GM18498 (cell line): ENCODE measurements around the gene OR2A2.
"Not testable (repeated sequence)": the region's sequence is repeated elsewhere in the genome, so short reads cannot be mapped to it uniquely, and the experiment has no call there.

Experiments used
- ATAC-seq: cut with Tn5 transposase; IDR thresholded peaks from one replicate; pipeline ENCODE4 v1.9.1; 2021; ENCODE audit warnings: mild to moderate bottlenecking, moderate library complexity; ENCODE audit not compliant: unreplicated experiment

Gene OR2A2

GRCh38 chr7:144109283-144109682, at the start of gene OR2A2:
Gene OR2A2, plus strand, starts transcription at chr7:144109583. Its CDS starts 0 bp downstream, at chr7:144109583.
- no peak for ATAC-seq

- no peak for ATAC-seq
Measured at GRCh38 chr7:144063710-144064109, 45.7 kb upstream of the OR2A2 start.

GRCh38 chr7:144069511-144069910, 39.9 kb upstream of the OR2A2 start, which contains the start of gene OR2A25:
Gene OR2A25, plus strand, starts transcription at chr7:144069811. Its CDS starts 4,409 bp downstream, at chr7:144074220.
- ATAC-seq = no peak

- no peak for ATAC-seq
Measured at GRCh38 chr7:144069953-144070352, 39.4 kb upstream of the OR2A2 start.

- no peak for ATAC-seq
Measured at GRCh38 chr7:144074374-144074773, 35.0 kb upstream of the OR2A2 start.

DNA sequence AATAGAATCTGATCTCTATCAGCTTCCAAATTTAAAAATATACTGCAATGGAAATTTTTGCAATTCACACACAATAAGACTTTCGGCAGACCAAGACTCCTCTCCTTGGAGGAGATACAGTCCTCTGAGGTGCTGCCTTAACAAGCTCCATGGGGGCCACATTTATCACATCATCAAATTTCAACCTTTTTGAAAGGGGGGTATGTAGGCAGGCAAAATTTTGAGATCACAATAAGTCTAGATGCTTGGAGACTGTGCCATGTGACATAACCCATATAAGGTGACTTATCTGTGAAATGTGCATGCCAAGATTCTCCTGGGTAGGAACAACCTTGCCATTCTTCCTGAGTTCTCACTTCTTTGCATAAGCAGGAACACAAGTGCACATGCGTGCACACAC, 23.4 kb upstream of the OR2A2 start, which contains the start of gene OR2A12:
Gene OR2A12, plus strand, starts transcription at position 301 of the 400 bp plus-strand sequence. CDS start 8,830 bp downstream, outside the sequence.
- no peak for ATAC-seq

- ATAC-seq = no peak
Measured at GRCh38 chr7:144086730-144087129, 22.7 kb upstream of the OR2A2 start.

DNA sequence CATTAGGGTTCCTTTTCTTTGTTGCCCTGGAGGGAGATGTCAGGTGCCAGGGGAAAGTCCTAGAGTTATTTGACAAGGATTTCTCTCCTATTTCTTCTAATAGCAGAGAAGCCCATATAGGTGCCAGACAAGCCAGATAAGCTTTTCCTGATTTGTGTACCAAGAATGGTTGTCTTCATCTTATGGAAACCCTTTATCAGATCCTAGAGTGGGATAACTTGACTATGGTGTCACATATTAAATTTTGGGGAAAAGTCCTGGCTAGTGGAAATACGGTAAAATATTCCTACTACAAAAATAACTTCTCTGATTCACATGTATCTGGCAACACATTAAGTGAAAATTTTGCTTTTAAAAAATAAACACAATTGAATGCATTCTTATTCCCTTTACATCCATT, 22.2 kb upstream of the OR2A2 start:
- no peak for ATAC-seq

DNA sequence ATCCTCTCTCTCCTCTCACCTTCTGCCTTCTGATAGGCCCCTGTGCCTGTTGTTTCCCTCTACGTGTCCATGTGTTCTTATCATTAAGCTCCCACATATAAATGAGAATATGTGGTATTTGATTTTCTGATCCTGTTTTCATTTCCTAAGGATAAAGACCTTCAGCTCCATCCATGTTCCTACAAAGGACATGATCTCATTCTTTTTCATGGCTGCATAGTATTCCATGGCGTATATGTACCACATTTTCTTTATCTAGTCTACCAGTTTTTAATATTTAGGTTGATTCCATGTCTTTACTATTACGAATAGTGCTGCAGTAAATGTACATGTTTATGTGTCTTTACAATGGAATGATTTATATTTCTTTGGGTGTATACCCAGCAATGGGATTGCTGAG, 18.7 kb upstream of the OR2A2 start:
- ATAC-seq = no peak

DNA sequence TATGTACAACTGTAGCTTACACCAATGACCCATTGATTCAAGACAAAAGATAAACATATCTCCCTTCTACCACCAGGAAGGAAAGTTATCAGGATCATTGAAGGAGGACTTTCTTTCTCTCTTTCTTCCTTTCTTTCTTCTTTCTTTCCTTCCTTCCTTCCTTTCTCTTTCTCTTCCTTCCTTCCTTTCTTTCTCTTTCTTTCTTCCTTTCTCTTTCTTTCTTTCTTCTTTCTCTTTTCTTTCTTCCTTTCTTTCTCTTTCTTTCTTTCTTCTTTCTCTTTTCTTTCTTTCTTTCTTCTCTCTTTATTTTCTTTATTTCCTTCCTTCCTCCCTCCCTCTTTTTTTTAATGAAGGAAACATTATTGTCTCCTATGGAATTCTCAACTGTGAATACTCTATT, 10.6 kb upstream of the OR2A2 start:
- no peak for ATAC-seq

DNA sequence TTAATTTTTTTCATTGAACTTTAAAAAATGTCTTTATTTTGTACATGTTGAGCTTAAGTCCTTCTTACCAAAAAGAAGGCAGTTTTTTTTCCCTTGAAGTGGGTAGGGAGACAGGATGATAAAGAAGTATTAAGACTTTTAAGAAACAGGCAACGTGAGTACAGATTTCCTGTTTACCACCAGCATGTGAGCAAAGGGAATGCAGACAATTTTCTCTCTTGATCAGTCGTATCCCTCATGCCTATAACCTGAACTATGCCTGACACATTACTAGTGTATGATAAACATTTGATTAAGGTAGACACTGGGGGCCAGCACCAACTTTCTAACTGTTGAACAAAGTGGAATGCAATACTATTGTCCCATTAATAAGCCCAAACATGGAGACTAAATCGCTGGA, 8.8 kb upstream of the OR2A2 start:
- ATAC-seq = no peak

- no peak for ATAC-seq
Measured at GRCh38 chr7:144102041-144102440, 7.3 kb upstream of the OR2A2 start.

DNA sequence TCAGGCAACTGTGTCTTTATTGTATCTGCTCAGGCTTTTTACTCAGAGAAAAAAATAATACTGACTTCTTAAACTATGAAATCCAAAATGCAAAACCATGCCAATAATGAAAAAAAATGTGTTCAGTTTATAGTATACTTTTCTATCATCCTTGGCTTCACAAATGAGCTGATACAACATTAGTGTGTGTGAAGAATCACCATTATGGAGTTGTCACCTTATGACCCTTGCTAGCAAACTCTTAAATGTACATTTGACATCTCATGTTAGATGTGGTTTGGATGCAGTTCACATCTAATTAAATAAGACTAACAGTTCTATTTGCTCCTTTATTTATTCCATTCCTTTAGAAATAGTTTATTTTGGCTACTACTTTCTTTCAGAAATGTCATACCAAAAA, 4.2 kb upstream of the OR2A2 start:
- no peak for ATAC-seq

- no peak for ATAC-seq
Measured at GRCh38 chr7:144110272-144110671, 889 bp downstream of the OR2A2 start.

GRCh38 chr7:144113651-144114050, 4.3 kb downstream of the OR2A2 start:
- ATAC-seq = no peak

DNA sequence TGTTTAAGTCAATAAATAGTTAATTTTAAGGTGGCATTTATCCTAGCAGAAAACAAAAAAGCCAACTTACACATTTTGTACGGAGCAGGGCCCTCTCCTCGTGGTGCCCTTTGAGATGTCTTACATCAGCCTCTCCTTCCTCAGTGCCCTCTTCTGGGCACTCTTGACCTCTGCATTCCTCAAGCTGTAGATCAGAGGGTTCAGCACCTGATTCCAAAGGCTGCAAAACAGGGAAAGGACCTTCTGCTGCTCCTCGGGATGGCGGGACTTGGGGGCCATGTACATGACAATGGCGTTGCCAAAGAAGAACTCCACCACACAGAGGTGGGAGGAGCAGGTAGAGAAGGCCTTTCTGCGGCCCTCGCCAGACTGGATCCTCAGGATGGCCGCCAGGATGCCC, 9.0 kb downstream of the OR2A2 start:
- ATAC-seq = no peak

GRCh38 chr7:144122876-144123275, 13.5 kb downstream of the OR2A2 start, which contains the start of gene OR2A14:
Gene OR2A14, plus strand, starts transcription at chr7:144123176. Its CDS starts 5,937 bp downstream, at chr7:144129113.
- ATAC-seq = no peak

GRCh38 chr7:144127714-144128334, 18.4 kb downstream of the OR2A2 start:
- peak; percentile 100 for ATAC-seq

DNA sequence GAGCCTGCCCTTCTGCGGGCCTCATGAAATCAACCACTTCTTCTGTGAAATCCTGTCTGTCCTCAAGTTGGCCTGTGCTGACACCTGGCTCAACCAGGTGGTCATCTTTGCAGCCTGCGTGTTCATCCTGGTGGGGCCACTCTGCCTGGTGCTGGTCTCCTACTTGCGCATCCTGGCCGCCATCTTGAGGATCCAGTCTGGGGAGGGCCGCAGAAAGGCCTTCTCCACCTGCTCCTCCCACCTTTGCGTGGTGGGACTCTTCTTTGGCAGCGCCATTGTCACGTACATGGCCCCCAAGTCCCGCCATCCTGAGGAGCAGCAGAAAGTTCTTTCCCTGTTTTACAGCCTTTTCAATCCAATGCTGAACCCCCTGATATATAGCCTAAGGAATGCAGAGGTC, 20.2 kb downstream of the OR2A2 start:
- ATAC-seq = not testable (repeated sequence)

DNA sequence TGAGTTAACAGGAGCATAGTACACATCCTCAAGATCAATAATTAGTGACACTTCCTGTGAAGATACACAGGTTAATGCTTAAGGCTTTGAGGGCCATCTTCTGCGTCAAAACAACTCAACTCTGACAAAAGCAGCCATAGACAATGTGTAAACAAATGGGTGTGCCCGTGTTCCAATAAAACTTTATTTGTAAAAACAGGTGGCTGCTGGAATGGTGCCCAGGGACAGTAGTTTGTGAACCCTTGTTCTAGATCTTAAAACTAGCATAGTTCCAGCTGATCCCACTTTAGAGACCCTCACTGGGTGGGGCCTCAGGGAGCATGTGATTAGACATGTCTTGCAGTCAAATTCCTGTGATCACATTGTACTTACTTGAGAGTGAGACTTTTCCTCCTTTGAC, 21.3 kb downstream of the OR2A2 start:
- no peak for ATAC-seq

DNA sequence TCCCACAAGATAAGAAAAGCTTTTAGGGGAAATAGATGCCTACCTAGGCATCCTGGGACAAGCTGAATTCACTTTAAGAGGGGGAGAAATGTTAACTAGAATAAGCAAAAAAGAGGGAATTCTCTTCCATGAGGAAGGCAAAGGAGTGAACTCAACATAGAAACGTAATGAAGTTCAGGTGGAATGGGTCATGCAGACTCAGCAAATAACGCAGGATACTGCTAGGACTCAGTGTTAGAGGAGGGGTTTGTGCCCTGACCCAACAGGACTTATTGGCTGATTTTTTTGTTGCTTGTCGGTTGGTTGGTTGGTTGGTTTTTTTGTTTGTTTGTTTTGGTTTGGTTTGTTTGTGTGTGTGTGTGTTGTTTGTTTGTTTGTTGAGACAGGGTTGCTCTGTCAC, 22.9 kb downstream of the OR2A2 start:
- no peak for ATAC-seq

DNA sequence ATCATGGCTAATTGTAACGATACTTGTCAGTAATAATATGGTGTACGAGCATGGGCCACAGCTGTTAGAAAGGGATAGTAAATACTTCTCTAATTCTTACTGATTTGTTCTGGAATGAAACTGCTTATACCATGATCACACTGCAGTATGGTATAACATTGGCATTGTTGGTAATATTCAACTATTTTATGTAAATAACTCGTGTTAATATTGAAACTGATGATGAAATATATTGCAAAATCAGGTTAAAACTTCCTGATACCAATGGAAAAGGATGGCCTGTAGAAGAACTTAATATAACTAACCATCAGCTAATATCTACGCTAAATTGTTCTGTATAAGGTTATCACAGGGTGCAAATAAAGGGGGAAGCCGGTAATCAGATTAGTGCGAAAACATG, 23.9 kb downstream of the OR2A2 start:
- ATAC-seq = no peak

DNA sequence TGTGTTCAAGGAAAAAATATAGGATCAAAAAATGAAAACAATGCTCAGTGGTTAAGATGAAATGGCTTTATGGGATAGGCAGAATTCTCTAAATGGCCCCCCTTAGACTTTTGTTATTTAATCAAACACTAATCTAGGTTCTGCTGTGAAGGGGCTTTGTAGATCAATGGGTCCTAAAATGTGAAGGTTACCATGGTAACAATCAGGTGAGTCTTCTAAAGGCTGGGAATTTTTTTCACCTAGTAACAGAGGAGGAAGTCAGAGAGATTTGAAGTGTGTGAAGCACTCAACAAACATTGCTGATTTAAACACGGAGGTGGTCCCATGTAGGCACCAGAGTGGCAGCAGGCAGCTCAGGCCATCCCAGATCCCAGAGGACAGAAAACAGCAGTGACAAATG, 24.7 kb downstream of the OR2A2 start:
- ATAC-seq = no peak
